ENCODE results near the gene KCNQ1.

The KCNQ1 gene

GRCh38 chr11:2480874-2481220 lies 36.0 kb downstream of the KCNQ1 start:
- DNase-seq (ENCODE audit: insufficient read length, low spot score) (no peak), FAIRE-seq (no peak)
- no peak for TF ChIP-seq CTCF (IDR thresholded peaks at IDR 0.05; ENCODE audit: insufficient read depth, missing control alignments)

- no peak for TF ChIP-seq CTCF (IDR thresholded peaks at IDR 0.05; ENCODE audit: insufficient read depth, missing control alignments)
- DNase-seq (ENCODE audit: insufficient read length, low spot score) (no peak), FAIRE-seq (no peak)
These were observed 36.4 kb downstream of the KCNQ1 start for GRCh38 chr11:2481253-2481652.

- FAIRE-seq (no peak), DNase-seq (ENCODE audit: insufficient read length, low spot score) (no peak)
- TF ChIP-seq CTCF (IDR thresholded peaks at IDR 0.05; ENCODE audit: insufficient read depth, missing control alignments) = no peak
These were observed 37.4 kb downstream of the KCNQ1 start for GRCh38 chr11:2482204-2482603.

GRCh38 chr11:2482745-2483144 lies 37.9 kb downstream of the KCNQ1 start:
- DNase-seq (ENCODE audit: insufficient read length, low spot score) = no peak
- no peak for TF ChIP-seq CTCF (IDR thresholded peaks at IDR 0.05; ENCODE audit: insufficient read depth, missing control alignments)

GRCh38 chr11:2483426-2483825 lies 38.6 kb downstream of the KCNQ1 start:
- TF ChIP-seq CTCF (IDR thresholded peaks at IDR 0.05; ENCODE audit: insufficient read depth, missing control alignments) = no peak
- no peak for DNase-seq (ENCODE audit: insufficient read length, low spot score)
- FAIRE-seq = no peak

More at GRCh38 chr11:2482745-2483144, 37.9 kb downstream of the KCNQ1 start:
- no peak for FAIRE-seq

GRCh38 chr11:2484576-2485125 lies 39.8 kb downstream of the KCNQ1 start:
- DNase-seq (ENCODE audit: insufficient read length, low spot score) = no peak
- TF ChIP-seq CTCF (IDR thresholded peaks at IDR 0.05; ENCODE audit: insufficient read depth, missing control alignments) = no peak
- no peak for FAIRE-seq

- DNase-seq (ENCODE audit: insufficient read length, low spot score) = no peak
- no peak for FAIRE-seq
- no peak for TF ChIP-seq CTCF (IDR thresholded peaks at IDR 0.05; ENCODE audit: insufficient read depth, missing control alignments)
These were observed 43.2 kb downstream of the KCNQ1 start for GRCh38 chr11:2488004-2488403.
